Effector memory CD4-positive, alpha-beta T cell (primary cell): ENCODE data around the gene CDK11B.
A peak's percentile ranks its signal among the peaks of the same experiment; 100 is the strongest.
"Not testable (repeated sequence)": the region's sequence is repeated elsewhere in the genome, so short reads cannot be mapped to it uniquely, and the experiment has no call there.

Experiments used
- DNase-seq, 3 donors: peaks; one replicate each; pipeline ENCODE4 v3.0.0-alpha.2; 2020
- H3K27ac ChIP-seq: 2 replicates; pipeline ENCODE4 v1.7.0; 2013; ENCODE audit warnings: mild to moderate bottlenecking, low read length, moderate library complexity; ENCODE audit not compliant: insufficient read depth, poor library complexity, severe bottlenecking
- H3K27me3 ChIP-seq: replicated peaks from 2 replicates; pipeline ENCODE4 v1.7.0; 2013; ENCODE audit warnings: mild to moderate bottlenecking, low read length; ENCODE audit not compliant: insufficient read depth, control insufficient read depth, poor library complexity, severe bottlenecking
- H3K36me3 ChIP-seq: 2 replicates; pipeline ENCODE4 v1.7.0; 2013; ENCODE audit warnings: mild to moderate bottlenecking, low read length, moderate library complexity; ENCODE audit not compliant: control insufficient read depth, insufficient read depth
- H3K4me1 ChIP-seq: 2 replicates; pipeline ENCODE4 v1.7.0; 2013; ENCODE audit warnings: low read length, mild to moderate bottlenecking; ENCODE audit not compliant: control insufficient read depth, insufficient read depth, poor library complexity, severe bottlenecking
- H3K4me3 ChIP-seq: 2 replicates; pipeline ENCODE4 v1.7.0; 2013; ENCODE audit warnings: low read length, low read depth, mild to moderate bottlenecking; ENCODE audit not compliant: insufficient read depth, poor library complexity, severe bottlenecking
- H3K9me3 ChIP-seq: 2 replicates; pipeline ENCODE4 v1.7.0; 2013; ENCODE audit warnings: mild to moderate bottlenecking, low read length, moderate library complexity; ENCODE audit not compliant: control insufficient read depth

The CDK11B gene

DNA sequence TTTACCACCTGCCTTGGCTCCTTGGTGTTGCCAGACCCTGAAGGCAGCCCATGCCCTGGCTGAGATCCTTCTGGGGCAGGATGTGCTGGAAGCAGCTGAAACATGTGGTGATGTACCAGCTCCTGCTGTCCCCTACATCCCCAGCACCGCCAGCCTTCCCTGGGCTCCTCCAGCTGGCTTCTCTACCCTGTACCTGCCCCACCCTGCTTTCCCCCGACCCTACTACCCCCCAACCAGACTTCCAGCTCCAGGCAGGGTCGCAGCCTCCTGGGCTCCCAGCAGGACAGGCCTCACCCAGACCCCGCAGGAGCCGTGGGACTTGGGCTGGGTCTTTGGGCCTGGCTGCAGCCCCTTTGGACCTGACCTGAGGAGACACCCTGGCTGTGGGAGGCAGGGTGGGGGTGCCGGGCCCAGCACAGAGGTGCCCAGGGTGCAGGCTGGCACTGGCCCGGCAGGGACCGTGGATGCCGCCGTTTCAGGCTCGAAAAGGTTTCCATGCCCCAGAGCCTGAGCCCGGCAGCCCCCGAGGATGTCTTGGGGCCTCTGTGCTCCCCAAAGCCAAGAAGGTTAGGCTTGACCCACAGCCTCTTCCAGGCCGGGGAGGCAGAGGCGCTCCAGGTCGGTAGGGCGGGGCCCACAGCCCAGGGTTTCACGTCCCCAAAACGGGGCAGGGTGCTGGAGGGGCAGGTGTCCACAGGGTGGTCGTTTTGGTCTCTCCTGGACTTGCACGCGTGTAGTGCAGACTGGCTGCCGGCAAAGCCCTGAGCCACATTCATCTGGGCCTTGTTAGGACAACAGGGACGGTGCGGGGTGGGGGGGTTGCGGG is 38.8 kb upstream of the CDK11B start:
- not testable (repeated sequence) for H3K4me1 ChIP-seq, H3K27ac ChIP-seq, H3K9me3 ChIP-seq, DNase-seq, H3K4me3 ChIP-seq, H3K36me3 ChIP-seq, H3K27me3 ChIP-seq

DNA sequence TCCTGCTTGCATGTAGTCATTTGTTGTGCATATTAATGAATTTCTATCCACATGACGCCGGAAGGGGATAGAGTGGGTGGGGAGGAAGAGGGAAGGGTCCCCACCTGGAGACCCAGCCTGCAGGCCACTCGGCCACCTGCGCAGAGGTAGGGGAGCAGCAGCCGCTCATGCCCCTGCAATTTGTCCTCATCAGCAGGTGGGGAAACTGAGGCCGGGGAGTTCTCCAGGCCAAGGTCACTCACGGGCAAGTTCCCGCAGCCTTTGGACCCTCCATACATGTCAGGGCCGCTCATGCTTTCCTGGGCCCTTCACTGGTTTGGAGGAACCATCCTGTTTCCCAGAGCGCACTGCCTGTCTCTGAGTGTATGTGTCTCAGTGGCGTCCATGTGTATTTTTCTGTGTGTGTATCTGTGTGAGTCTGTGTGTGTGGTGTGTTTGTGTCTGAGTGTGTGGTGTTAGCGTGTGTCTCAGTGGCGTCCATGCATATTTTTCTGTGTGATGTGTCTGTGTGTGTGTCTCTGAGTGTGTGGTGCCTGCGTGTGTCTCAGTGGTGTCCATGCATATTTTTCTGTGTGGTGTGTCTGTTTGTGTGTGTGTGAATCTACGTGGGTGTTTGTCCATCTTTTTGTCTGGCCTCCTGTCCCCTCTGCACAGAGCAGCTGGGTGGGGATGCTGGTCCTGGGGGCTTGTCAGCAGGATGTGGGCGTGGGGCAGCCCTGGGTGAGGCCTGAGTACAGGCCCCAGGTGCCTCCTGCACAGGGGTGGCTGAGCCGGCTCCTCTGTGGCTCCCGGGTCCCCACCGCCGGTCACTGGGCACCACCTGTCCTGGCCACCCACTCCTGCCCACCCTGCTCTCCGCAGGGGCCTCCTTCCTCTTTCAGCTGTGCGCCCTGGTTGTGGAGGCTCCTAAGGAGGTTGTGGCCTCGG is 37.9 kb upstream of the CDK11B start:
- H3K9me3 ChIP-seq, result not testable (repeated sequence)

DNA sequence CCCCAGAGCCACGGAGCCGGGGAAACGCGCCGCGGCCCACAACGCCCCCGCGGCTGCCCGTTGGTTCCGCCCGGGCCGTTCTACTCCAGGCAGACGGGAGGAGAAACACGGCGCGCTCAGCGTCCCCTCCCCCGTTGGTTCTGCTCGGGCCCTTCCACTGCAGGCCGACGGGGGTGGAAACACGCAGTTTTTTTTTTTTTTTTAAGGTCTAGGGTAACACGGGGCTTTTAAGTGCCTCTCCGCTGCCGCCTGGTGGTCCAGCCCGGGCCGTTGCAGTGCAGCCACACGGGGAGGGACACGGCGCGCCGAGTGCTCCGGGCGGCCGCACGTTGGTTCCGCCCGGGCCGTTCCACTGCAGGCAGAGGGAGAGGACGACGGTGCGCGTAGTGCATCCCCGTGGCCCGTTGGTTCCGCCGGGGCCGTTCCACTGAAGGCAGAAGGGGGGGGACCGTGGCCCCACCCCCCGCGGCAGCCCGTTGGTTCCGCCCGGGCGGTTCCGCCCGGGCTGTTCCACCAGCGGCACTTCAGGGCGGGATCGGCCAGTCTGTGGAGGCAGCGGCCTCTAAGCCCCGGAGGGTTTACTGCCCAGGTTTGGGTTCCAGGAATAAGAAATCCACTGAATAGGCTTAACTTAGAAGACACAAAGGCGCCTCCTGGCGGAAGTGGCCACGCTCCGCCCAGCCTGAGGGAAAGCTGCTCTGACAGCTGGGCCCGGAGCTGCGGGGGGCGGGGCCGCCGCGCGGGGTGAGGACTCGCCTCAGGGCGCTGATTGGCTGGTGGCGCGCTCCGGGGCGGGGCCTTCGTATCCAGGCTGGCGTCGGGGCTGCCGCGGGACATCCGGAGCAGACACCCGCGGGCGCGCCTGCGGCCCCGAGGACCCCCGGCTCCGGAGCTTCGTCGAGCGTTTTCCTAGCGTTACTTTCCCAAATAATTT is 34.2 kb upstream of the CDK11B start, which contains the start of gene SLC35E2B:
Gene SLC35E2B, minus strand, starts transcription at position 82 of the 934 bp plus-strand sequence. CDS start 16,096 bp downstream, outside the sequence.
- H3K4me3 ChIP-seq, result peak within 1 kb of the TSS; percentile 40
- peak; percentile 92 to 95 (median 93) for DNase-seq

More for the DNA sequence above, 37.9 kb upstream of the CDK11B start:
- H3K27ac ChIP-seq, H3K27me3 ChIP-seq, DNase-seq, H3K36me3 ChIP-seq, H3K4me1 ChIP-seq, H3K4me3 ChIP-seq: not testable (repeated sequence)

DNA sequence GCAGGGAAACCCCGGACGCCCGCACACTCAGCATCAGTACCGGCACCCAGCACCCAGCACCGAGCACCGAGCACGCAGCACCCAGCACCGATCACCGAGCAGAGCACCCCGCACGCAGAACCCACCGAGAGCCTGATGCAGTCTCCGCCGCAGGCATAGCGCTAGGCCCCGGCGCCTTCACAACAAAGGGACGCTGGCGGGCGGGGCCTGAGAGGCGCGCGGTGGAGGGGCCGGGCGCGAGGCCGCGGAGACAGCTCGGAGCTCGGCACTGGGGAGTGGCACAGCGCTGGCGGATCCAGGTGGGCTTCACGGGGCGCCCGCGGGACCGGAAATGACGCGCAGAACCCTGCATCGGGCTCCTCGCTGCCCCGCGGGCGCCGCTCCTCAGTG is 33.5 kb upstream of the CDK11B start:
- Histone ChIP-seq H3K4me3 (peak overlapping the region; percentile 40), H3K27ac (peak overlapping the region; percentile 88)
- not testable (repeated sequence) for H3K4me1 ChIP-seq, H3K36me3 ChIP-seq, H3K9me3 ChIP-seq, H3K27me3 ChIP-seq
- peak in 2 of 3 donors; percentile 72 to 82 for DNase-seq

More for the DNA sequence above, 34.2 kb upstream of the CDK11B start, which contains the start of gene SLC35E2B:
- not testable (repeated sequence) for H3K4me1 ChIP-seq, H3K9me3 ChIP-seq, H3K27me3 ChIP-seq, H3K36me3 ChIP-seq
- peak within 1 kb of the TSS; percentile 88 for H3K27ac ChIP-seq

DNA sequence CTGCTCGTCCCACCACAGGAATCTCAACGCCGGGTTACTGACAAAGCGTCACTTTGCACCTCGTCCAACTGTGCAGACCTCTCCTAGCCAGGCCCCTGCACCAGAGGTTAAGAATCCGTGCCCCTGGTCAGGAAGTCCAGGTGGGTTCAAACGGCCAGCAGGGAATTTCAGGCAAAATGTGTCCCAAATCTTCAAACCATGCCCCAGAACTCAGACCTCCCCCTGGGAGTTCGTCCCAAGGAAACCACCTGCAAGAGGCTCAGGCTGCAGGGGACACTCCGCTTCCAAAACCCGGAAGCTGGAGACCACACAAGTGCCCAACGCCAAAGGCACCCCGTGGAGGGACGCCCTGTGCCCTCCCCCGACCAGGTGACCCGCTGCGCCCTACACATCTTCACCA is 32.6 kb upstream of the CDK11B start:
- not testable (repeated sequence) for DNase-seq

DNA sequence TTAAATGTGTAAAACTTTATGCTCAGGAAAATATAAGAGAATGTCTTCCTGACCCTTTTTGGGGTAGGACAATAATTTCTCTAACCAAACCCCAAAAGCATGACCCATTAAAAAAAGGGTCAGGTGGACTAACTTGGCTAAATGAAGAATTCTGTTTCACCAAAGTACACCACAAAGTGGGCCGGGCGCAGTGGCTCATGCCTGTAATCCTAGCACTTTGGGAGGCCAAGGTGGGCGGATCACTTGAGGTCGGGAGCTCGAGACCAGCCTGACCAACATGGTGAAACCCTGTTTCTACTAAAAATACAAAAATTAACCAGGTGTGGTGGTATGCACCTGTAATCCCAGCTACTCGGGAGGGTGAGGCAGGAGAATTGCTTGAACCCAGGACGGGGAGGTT is 30.7 kb upstream of the CDK11B start:
- not testable (repeated sequence) for DNase-seq, H3K27ac ChIP-seq, H3K4me1 ChIP-seq, H3K36me3 ChIP-seq, H3K27me3 ChIP-seq, H3K9me3 ChIP-seq, H3K4me3 ChIP-seq

More for the DNA sequence above, 32.6 kb upstream of the CDK11B start:
- not testable (repeated sequence) for H3K9me3 ChIP-seq, H3K27me3 ChIP-seq, H3K36me3 ChIP-seq, H3K4me3 ChIP-seq, H3K4me1 ChIP-seq, H3K27ac ChIP-seq

DNA sequence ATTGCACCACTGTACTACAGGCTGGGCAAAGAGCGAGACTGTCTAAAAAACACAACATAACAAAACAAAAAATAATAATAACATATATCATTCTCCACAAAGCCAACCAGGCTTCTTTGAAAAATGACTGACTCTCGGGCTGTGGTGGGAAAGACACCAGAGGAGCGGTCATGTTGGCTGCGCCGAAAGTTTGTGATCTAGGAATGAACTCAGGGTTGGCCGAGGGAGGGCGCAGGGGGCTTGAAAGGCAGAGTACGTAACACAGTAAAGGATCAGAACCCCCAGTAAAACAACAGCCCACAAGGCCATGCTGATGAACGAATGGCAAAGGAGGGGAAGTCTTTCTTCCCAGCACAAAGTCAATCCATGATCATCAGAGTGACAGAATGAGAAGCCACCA is 29.0 kb upstream of the CDK11B start:
- no peak overlapping the region for H3K4me3 ChIP-seq

DNA sequence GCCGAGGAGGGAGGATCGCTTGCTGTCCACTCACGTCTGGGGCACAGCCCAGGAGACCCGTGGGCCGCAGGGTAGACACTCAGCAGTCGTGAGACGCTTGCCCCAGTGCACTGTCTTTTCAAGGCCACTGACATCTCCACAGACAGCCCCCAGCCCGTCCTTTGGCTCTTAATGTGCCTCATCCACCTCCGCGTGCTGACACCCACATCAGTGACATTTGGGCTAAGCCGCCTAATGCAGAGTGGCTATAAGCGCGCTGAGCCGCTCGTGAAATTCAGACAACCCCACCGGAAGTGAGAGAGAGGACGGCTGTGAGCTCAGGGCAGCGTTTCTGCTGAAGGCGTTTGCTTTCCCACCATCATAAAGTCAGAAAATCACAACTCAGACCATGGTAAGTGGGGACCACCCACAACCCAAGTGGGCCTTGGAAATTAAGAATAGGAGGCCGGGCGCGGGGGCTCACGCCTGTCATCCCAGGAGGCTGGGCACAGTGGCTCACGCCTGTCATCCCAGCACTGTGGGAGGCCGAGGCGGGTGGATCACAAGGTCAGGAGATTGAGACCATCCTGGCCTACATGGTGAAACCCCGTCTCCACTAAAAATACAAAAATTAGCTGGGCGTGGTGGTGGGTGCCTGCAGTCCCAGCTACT is 25.4 kb upstream of the CDK11B start:
- Histone ChIP-seq H3K27me3 (no peaks in the 10 kb centered on the region), H3K36me3 (peaks cover 13% of the 10 kb centered on the region), H3K4me3 (no peak overlapping the region), H3K27ac (no peak overlapping the region), H3K4me1 (no peaks in the 10 kb centered on the region), H3K9me3 (no peaks in the 10 kb centered on the region)
- no peak for DNase-seq

More for the DNA sequence above, 29.0 kb upstream of the CDK11B start:
- peaks cover 9% of the 10 kb centered on the region for H3K36me3 ChIP-seq
- no peak for DNase-seq
- no peak overlapping the region for H3K27ac ChIP-seq
- no peaks in the 10 kb centered on the region for H3K4me1 ChIP-seq
- H3K9me3 ChIP-seq, result no peaks in the 10 kb centered on the region
- H3K27me3 ChIP-seq, result no peaks in the 10 kb centered on the region
